Eye (tissue), 1 donor: Measurements from ENCODE around the gene SLC24A2.

Experiments
- DNase-seq: peaks from one replicate; pipeline ENCODE4 v3.0.0-alpha.2; 2015

The SLC24A2 gene

GRCh38 chr9:19754921-19755320 is 33.9 kb downstream of the SLC24A2 start:
- DNase-seq, result no peak

GRCh38 chr9:19748278-19749126 is 40.3 kb downstream of the SLC24A2 start:
- DNase-seq, result no peak

- no peak for DNase-seq
Observed at GRCh38 chr9:19746223-19746622, 42.6 kb downstream of the SLC24A2 start.

- DNase-seq, result no peak
Observed at GRCh38 chr9:19741178-19741577, 47.7 kb downstream of the SLC24A2 start.
